Measurements from ENCODE around the gene RHBDD2.
"Not testable (repeated sequence)": the region's sequence is repeated elsewhere in the genome, so short reads cannot be mapped to it uniquely, and the experiment has no call there.

Gene RHBDD2

DNA sequence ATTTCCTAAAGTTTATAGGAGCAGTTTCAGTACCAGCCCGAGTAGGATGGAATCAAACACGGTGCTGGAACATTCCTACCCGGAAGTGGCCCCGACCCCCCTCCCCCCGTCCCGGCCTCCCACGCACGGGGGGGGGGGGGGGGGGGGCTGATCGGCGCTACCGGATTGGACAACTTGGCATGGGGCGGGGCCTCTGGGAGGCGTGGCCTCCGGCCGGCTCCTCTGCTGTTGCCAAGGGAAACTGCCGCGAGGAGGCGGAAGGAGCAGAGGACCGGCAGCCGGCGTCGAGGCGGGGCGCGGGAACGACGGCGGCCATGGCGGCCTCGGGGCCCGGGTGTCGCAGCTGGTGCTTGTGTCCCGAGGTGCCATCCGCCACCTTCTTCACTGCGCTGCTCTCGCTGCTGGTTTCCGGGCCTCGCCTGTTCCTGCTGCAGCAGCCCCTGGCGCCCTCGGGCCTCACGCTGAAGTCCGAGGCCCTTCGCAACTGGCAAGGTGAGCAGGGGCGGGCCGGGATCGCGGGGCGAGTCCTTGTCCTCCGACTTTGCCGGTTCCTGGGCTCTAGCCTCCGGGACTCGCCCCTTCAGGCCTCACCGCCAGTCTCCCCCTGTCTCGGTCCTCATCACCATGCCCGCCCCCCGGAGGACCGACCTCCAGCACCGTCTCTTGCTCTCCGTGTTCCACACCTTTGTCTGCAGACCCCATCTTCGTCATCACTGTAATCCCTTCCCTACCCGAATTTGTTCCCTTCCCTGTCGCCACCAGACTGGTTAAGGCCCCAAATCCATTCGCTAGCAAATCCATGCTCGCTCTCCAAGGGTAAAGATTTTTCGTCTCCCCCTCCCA is at the start of gene RHBDD2:
Gene RHBDD2 (plus strand): TSS at position 266 of the 843 bp plus-strand sequence. CDS start 49 bp downstream, at position 315.
- peak; percentile 46 for DNase-seq

GRCh38 chr7:75829656-75830055 is 49.2 kb upstream of the RHBDD2 start:
- DNase-seq: not testable (repeated sequence)

- DNase-seq: no peak
Measured at GRCh38 chr7:75830978-75831377, 47.9 kb upstream of the RHBDD2 start.

DNA sequence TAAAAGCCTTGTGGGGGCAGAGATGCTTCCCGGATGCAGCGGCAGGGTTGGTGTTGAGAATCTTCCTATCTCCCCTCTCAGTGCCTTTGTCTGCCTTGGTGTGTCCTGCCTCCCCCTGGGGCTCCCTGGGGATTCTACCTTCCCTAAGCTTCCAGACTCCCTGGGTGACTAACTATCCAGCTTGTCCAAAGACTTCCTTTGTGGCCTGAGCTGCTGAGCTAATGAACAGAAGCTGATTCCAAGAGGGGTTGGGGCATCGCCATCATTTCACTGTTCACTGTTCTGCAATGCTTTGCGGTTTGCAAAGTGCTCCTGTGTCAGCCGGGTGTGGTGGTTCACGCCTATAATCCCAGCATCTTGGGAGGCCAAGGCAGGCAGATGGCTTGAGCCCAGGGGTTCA is 45.2 kb upstream of the RHBDD2 start:
- not testable (repeated sequence) for DNase-seq

GRCh38 chr7:75835688-75836285 is 43.0 kb upstream of the RHBDD2 start:
- no peak for DNase-seq

DNA sequence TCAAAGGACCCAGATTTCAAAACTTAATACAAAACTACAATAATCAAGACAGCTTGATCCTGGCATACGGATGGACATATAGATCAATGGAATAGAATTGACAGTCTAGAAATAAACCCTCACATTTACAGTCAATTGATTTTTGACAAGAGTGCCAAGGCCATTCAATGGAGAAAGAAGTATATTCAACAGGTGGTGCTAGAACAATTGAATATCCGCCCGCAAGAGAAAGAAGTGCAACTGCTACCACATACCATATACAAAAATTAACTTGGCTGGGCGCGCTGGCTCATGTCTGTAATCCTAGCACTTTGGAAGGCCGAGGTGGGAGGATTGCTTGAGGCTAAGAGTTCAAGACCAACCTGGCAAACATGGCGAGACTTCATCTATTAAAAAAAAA is 42.0 kb upstream of the RHBDD2 start:
- DNase-seq: no peak

DNA sequence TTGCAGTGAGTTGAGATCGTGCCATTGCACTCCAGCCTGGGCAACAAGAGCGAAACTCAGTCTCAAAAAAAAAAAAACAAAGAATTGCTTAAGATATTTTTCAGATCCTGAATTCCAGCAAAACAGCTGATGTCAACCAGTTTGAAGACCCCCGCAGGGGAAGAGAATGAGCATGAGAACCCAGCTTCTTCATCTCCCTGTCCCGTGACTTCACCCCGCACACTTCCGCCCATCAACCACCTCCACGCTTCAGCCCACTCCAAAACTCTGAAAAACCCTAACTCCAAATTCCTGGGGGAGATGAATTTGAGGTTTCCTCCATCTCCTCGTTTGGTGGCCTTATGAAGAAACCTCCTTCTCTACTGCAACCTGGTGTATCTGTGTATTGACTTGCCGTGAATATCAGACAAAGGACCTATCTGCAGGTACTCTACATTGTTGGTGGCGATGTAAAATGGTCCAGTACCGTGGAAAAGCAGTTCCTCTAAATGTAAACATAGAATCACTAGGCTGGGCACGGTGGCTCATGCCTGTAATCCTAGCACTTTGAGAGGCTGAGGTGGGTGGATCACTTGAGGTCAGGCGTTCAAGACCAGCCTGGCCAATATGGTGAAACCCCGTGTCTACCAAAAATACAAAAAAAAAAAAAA is 40.4 kb upstream of the RHBDD2 start:
- DNase-seq: not testable (repeated sequence)

GRCh38 chr7:75840029-75840428 is 38.8 kb upstream of the RHBDD2 start:
- no peak for DNase-seq

DNA sequence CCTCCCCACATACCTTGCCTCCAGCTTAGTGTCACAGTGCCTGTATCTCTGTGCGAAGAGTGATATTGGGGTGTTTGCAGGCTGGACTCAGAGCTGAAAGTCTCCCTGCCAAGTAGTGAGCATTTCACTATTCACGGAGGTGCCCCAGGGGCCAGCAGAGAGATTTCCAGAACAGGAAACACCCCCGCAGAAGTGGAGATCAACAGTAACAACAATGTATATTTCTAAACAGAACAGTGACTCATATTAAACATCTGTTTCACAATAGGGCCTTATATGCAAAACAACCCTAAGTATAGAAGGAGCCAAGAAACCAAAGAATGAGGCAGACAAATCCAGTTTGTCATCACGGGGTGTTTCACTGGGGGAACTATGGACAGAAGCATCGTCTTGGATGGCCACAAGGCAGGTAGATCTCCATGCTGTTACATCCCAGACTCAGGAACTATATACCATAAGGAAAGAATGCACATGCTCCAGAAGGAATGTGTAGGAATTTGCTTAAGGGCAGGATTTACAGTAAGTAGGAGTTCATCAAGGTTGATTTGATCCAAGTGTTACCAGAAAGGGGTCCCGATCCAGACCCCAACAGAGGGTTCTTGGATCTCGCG is 35.9 kb upstream of the RHBDD2 start:
- peak; percentile 75 for DNase-seq

DNA sequence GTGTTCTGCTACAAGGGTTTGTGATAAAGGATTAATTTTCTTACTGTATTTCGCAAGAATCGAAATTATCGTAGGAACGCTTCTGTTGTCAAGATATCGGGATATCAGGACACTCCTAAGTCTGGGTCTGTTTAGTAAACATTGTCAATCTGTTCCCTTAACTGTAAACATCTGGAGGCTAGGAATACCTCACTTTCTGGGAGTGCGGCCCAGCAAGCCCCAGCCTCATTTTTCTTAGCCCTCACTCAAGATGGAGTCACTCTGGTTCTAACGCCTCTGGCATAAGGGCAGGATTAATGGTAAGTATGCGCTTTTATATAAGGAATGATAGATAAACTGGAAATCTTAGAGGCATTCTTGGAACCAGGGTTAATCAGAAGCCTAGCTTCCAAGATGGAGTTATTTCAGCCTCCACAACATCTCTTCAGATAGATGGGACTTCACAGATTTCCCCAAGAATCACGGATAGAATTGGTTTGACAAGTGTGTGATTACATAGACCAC is 35.2 kb upstream of the RHBDD2 start:
- DNase-seq: no peak

- DNase-seq: no peak
Measured at GRCh38 chr7:75844158-75844557, 34.7 kb upstream of the RHBDD2 start.

- DNase-seq: not testable (repeated sequence)
Measured at GRCh38 chr7:75845132-75845531, 33.7 kb upstream of the RHBDD2 start.

- no peak for DNase-seq
Measured at GRCh38 chr7:75847707-75848106, 31.1 kb upstream of the RHBDD2 start.

DNA sequence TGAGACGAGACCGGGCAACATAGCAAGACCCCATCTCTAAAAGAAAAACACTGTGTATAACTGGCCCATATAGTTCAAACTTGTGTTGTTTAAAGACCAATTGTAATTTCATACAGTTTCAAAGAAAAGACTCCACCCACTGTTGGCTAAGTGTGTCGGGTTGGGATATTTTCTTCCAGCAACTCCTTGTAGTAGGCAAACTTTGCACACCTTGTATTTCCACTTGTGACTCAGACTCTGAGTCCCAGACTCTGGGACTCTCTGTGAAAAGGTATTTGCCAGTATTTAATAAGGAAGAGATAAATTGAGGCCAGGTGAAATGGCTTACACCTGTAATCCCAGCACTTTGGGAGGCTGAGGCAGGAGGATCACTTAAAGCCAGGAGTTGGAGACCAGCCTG is 29.3 kb upstream of the RHBDD2 start:
- DNase-seq: no peak

GRCh38 chr7:75850235-75850634 is 28.6 kb upstream of the RHBDD2 start:
- peak; percentile 66 for DNase-seq

- DNase-seq: no peak
Measured at GRCh38 chr7:75854233-75854632, 24.6 kb upstream of the RHBDD2 start.

DNA sequence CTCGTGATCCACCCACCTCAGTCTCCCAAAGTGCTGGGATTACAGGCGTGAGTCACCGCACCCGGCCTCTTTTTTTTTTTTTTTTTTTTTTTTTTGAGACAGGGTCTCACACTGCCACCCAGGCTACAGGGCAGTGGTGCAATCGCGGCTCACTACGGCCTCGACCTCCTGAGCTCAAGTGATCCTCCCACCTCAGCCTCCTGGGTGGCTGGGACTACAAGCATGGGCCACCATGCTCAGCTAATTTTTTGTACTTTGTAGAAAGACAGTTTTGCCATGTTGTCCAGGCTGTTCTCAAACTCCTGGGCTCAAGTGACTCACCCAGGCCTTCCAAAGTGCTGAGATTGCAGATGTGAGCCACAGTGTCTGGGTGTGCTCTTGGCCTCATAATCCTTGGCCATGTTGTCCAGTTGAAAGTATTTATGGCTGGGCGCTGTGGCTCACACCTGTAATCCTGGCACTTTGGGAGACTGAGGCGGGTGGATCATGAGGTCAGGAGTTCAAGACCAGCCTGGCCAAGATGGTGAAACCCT is 24.0 kb upstream of the RHBDD2 start:
- not testable (repeated sequence) for DNase-seq

GRCh38 chr7:75856536-75856935 is 22.3 kb upstream of the RHBDD2 start:
- peak; percentile 51 for DNase-seq

DNA sequence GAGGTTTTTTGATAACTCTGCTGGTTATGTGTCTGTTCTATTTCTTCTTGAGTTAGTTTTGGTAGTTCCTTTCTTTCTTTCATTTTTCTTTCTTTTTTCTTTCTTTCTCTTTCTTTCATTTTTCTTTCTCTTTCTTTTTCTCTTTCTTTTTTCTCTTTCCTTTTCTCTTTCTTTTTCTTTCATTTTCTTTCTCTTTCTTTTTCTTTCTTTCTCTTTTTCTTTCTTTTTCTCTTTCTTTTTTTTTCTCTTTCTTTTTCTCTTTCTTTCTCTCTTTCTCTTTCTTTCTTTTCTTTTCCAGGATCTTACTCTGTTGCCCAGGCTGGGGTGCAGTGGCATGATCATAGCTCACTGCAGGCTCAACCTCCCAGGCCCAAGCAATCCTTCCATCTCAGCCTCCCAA is 20.4 kb upstream of the RHBDD2 start:
- DNase-seq: no peak

DNA sequence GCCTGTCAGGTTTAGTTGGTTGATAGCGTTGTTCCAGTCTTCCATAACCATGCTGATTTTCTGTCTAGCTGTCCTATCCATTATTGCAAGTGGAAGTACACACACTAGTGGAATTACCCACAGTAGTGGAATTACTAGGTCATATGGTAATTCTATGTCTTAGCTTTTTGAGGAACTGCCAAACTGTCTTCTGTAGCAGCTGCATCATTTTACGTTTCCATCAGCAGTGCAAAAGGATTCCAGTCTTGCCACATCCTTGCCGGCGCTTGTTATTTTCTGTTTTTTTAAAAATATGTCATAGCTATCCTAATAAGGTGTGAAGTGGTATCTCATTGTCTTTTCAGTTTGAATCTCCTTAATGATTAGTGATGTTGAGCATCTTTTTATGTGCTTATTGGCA is 17.2 kb upstream of the RHBDD2 start:
- DNase-seq: no peak

DNA sequence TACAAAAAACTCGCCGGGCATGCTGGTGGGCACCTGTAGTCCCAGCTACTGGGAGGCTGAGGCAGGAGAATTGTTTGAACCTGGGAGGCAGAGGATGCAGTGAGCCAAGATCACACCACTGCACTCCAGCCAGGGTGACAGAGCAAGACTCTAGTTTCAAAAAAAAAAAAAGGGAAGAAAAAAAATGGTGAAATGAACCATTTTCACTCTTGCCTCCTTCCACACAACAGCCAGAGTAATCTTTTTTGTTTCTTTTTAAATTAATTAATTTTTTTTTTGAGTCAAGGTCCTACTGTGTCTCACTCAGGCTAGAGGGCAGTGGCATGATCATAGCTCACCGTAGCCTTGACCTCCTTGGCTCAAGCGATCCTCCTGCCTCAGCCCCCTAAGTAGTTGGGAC is 14.6 kb upstream of the RHBDD2 start:
- not testable (repeated sequence) for DNase-seq

DNA sequence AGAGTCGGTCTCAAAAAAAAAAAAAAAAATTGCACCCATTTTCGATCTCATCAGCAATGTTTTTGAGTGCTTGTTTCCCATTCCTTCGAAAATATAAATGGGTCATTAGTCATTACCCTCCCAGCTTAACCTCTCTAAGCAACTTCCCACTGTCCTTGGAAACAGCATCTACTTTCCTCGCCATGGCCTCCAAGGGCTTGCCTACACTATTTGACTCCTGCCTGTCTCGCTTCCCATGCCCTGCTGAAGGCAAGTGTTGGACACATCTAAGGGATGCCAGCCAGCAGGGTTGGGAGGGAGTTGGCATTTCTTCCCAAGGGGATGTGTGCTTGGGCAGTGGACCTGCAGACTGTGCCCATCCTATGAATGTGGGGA is 12.7 kb upstream of the RHBDD2 start:
- no peak for DNase-seq

All from SIG-M5 (cell line).